EH (cell line): ENCODE measurements around the gene NEIL3.
"Not testable (repeated sequence)": the region's sequence is repeated elsewhere in the genome, so short reads cannot be mapped to it uniquely, and the experiment has no call there.

Experiments
- DNase-seq: peaks from one replicate; pipeline ENCODE4 v3.0.0-alpha.2; 2015; ENCODE audit warnings: low read depth

The NEIL3 gene

DNA sequence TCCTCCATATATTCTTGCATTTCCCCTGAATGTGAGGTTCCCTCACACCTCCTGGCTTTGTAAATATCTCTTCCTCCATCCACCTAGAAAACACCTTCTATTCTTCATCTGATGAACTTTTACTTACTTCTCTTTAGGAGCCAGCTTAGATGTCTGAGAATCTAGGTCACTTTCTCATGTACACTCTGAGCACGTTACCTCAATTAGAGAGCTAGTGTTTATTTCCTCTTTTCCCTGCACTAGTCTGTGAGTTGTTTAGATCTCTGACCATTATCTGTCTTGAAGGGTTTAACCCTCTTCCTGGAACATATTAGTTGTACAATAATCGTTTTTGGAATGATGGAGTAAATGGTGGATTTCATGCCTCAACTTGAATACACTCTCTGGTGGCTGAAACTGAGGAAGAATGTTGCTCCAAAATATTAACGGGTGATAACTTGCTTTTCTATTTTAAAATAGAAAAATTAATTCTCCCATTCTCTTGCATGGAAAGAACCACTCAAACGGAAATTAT, 8.5 kb upstream of the NEIL3 start:
- DNase-seq: no peak

DNA sequence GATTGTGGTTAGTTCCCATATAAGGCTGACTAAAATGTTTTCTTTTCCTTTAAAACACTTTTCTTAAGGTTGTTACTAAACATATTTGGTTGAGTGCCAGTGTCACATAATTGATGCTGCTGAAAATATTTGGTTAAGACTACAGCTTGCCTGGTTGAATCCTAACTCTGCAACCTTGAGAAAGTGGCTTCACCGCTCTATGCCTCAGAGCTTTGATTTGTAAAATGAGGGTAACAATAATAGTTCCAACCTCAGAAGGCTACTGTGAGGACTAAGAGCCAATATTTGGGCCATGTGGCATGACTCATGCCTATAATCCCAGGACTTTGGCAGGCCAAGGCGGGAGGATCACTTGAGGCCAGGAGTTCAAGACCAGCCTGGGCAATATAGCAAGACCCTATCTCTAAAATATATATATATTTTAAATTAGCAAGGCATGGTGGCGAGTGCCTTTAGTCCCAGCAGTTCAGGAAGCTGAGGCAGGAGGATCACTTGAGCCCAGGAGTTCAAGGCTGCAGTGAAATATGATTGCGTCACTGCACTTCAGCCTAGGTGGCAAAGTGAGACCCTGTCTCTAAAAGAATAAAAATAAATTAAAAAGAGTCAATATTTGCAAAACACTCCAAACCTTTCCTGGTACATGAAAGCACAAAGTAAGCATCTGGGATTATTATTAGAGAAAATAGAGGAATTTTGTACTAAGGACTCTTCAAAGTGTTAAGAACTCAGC, 7.1 kb upstream of the NEIL3 start:
- peak; percentile 88 for DNase-seq

DNA sequence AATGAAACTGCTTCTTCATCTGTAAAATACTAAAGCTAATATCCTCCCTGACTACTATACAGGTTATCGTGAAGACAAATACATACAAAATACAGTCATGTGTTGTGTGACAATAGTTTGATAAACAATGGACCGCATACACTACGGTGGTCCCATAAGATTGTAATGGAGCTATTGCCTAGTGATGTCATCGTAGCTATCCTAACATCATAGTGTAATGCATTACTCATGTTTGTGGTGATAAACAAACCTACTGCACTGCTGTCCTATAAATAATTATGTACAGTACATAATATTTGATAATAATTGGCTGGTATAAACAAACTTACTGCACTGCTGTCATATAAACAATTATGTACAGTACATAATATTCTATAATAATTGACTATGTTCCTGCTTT, 5.6 kb upstream of the NEIL3 start:
- no peak for DNase-seq

DNA sequence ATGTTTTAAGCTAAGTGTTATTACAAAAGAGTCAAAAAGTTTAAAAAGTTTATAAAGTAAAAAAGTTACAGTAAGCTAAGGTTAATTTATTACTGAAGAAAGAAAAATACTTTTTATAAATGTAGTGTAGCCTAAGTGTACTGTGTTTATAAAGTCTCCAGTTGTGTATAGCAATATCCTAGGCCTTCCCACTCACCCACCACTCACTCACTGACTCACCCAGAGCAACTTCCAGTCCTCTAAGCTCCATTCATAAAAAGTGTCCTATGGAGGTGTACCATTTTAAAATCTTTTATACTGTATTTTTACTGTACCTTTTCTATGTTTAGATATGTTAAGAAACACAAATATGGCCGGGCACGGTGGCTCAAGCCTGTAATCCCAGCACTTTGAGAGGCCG, 4.8 kb upstream of the NEIL3 start:
- DNase-seq: not testable (repeated sequence)

DNA sequence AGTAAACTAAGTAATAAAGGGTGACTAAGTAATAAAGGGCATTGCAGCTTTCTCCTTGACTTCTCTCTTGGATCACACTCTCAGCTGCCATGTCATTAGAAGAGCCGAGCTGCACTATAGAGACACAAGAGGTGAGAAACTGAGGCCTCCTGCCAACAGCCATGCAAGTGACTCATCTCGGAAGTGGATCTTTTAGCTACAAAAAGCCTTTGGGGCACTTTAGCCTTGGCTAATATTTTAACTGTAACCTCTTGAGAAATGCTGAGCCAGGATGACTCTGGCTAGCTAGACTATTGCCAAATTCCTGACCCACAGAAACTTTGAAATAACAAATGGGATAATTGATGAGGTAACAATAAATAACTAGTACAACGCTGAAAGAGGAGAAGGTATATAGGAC, 1.5 kb upstream of the NEIL3 start:
- DNase-seq: peak; percentile 93

DNA sequence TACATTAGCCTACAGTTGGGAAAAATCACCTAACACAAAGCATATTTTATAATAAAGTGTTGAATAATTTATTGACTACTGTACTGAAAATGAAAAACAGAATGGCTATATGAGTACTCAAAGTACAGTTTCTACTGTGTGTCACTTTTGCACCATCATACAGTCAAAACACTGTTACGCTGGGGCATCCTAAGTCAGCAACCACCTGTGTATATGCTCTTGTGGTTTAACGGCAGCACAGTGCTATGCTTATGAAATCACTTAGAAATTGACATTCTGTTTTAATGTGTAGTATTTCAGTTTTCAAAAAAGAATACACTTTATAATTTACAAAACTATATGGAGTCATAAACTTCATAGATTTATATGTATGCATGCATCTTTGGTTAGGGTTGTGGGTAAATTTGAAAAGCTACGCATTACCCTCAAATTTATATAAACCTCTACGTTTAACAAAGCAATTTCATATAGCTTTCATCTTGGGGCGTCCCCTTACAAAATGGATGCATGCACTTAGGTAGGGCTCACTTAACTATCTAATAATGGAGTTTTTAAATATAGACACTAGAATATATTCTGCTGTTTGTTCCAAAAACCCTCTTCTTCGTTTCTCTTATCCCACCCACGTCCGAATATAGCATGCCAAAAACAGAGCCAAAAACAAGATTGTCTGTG, 690 bp upstream of the NEIL3 start:
- DNase-seq: no peak

DNA sequence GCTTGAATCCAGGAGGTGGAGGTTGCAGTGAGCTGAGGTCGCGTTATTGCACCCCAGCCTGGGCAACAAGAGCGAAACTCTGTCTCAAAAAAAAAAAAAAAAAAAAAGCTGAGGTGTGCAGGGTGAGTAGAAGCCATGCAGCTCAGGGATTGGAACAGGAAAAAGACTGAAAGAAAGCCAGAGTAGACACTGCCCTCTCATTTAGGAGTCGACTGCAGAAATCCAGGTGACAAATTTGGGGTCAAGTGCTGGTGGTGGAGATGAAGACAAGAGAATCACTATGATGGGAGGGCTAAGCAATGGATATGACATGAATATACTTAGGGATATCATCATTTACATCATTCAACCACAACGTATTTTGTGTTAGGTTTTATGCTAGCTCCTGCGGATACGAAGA, 1.9 kb downstream of the NEIL3 start:
- no peak for DNase-seq

DNA sequence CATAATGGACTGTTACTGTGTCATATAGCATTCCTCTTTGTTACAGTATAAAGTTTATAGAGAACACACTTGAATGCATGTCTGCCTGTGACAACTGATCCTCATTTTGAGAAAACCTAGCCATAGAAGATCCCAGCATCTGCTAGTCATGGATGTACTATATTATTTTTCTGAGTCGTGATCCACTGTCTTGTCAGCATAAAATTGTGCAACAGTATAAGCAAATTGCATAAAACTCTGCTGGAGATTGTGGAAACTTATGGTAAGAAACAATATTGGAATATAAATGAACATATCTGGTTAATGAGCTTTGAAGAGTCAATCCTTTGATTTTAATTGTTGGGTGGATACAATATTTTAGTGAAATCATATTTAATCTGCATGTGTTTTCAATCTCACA, 3.6 kb downstream of the NEIL3 start:
- DNase-seq: peak; percentile 59

DNA sequence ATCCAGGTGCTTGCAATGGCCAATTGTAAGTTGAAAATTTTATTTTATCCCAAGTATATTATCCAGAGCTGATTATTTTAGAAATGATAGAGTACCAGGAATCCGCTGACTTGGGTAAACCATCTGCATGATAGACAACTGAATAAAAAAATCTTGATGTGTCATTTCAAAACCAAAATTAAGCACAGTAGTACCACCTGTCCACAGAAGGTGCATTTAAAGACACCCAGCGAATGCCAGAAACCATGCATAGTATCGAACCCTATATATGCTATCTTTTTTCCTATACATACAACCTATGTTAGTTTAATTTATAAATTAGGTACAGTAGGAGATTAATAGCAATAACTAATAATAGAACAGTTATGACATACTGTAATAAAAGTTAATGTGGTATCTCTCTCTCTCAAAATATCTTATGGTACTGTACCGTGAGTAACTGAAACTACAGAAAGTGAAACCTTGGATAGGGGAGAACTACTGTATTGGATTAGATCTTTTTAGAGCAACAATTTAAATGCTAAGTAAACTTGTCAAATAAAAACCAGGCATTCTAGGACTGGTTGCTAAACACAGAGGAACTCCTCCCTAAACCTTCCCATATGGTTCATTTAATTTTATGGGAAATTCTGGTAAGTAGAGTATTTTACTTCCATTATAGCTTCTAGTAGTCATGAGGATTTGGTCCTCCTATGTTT, 6.2 kb downstream of the NEIL3 start:
- peak; percentile 26 for DNase-seq

DNA sequence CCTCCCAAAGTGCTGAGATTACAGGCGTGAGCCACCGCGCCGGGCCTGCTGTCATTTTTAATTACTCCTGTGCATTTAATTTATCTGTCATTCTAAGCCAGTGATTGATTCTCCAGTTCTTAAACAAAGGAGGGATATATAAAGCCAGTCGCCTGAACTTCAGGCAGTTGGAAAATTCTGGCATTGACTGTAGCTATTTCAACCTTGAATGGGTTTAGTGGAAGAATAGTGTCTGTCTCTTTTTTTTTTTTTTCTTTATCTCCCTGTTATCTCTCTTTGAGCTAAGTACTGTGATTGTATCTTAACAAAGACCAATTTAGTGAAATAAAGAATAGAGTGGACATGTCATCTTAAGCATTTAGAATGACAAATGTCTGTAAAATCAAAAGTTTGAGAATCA, 11.0 kb downstream of the NEIL3 start:
- no peak for DNase-seq

DNA sequence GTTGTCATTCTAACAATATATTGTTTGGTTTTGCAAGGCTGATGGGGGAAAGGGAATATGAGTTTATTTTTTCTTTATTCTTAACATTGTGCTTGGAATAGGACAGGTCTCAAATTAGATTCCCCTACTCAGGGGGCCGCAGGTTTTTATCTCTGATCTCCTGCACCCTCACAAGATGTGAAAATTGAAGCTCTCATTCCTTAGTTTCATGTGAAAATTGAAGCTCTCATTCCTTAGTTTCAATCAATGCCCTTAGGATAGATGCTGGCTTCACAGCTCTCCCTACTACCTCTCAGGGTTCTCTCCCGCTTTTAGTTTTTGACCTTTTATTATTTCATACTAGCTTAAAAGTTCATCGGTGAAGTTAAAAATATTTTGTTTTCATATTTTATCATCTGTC, 12.0 kb downstream of the NEIL3 start:
- DNase-seq: no peak

DNA sequence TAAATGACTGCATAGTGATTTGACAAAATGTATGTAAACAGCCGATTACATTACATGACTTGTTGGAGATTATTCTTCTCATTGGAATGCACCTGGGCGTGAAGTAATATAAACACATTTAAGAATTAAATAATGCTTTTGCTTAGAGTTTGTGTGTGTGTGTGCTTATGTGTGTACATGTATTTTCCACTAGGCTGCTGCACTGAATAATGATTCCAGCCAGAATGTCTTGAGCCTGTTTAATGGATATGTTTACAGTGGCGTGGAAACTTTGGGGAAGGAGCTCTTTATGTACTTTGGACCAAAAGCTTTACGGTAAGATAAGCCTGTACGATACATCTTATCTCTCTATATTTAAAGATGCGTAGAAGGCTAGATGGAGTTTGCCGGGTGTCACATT, 12.6 kb downstream of the NEIL3 start:
- DNase-seq: no peak

DNA sequence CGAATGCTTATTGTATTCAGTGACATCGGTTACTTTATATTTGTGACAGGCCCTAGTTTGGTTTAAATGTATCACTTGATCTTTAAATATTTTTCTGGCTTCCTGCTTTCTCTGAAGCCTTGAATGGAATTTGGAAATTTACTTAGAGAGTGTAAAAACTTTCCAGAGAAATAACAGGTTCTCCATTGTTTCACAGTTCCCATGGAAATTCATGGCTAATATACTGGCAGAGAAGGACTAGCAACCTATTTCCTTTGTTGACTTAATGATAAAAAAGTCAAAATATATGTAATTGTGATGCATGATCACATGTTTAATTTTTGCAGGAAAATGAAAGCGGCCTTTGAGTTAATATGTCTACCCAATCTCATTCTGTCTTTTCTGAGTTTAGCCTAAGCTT, 13.2 kb downstream of the NEIL3 start:
- DNase-seq: no peak

DNA sequence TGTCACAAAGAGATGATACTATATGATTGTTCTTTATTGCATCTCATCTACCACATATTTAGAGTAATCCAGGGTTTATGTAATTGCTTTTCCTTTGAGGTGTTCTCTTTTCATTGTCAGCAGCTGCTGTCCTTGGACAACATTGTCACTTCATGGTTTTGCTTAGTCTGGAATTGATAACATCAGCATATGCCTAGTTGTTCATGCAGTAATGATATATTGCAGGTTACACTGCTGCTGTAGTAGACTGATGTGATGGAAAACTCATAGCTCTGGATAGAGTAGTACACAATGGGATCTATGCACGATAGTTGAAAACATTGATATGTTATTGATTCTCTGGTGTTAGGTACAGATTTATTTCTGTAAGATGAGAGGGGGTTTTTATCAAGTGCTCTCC, 13.7 kb downstream of the NEIL3 start:
- no peak for DNase-seq

DNA sequence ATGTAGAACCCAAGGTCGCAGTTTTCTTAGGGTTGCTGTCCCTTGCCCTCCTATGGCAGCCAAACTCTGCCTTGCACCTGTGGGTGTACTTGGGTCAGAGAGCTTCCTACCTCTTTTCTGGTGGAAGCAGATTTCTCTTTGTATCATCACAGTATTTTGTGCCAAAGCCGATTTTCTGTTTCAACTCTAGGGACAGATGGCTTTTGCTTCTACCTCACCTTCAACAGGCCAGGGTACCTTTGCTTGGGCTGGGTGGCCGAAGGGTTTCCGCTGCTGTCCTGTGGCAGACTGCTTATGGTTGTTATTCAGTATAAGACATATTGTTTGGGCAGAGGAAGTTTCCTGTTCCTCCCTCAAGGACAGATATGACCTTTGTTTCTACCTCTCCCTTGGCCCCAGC, 22.4 kb downstream of the NEIL3 start:
- no peak for DNase-seq

DNA sequence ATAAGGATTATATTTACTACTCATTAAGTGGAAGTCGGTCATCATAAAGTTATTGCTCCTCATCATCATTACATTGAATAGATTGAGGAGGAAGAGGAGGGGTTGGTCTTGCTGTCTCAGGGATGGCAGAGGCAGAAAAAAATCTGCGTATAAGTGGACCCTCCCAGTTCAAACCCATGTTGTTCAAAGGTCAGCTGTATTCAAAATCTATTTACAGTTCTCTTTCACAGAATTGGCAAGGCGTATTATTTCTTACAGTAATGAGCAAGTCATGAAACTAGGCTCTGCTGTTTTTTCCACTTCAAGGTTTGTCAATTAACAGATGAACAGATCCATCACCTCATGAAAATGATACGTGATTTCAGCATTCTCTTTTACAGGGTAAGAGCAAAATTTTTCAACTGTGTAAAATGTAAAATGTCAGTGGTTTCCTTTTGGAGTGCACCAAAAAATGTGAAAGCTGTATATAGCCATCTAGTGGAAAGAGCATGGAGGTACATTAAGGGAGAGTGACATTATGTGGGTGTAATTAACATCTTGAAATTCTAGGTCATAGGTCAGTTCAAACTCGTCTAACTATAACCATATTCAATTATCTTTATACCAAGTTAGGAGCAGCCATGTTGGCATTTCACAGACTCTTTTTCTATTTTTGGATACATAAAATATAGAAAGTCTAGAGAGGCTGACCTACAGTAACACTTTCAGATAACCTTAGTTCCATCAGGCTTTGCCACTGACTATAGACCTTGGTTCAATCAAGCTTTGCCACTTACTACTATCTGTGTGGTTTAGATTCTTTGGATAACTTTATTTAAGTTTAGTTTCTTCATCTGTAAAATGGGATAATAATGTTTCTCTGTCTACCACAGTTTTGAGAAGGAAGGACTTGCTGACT, 30.1 kb downstream of the NEIL3 start:
- peak; percentile 64 for DNase-seq

DNA sequence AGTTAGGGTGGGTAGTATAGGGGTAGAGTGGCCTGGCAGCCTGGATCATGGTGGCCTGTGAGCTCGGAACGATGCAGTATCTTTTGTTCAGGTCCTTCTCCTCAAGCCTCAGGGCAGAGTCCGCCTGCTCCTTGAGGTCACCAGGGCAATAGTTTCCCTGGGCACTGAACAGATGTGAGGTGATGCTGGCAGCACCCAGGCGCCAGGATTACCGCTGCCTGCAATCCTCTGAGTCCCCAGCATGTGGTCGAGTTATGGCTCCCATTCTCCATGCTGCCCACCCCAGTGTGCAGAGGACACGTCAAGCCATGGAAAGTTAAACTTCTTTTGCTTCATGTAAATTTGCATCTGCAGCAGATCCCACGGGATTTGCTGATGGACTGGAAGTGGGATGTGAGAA, 38.7 kb downstream of the NEIL3 start:
- DNase-seq: no peak

DNA sequence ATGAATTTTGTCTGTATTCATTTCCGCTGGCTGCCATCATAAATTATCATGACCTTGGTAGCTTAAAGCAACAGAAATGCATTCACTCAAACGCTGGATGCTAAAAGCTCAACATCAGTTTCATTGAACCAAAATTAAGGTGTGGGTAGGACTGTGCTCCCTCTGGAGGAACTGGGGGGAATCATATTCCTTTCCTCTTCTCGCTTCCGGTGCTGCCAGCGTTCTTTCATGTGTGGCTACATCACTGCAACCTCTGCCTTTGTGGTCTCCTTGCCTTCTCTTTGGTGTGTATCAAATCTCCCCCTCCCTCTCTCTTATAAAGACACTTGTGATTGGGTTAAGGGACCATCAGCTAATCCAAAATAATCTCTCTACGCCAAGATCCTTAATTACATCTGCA, 39.5 kb downstream of the NEIL3 start:
- no peak for DNase-seq

DNA sequence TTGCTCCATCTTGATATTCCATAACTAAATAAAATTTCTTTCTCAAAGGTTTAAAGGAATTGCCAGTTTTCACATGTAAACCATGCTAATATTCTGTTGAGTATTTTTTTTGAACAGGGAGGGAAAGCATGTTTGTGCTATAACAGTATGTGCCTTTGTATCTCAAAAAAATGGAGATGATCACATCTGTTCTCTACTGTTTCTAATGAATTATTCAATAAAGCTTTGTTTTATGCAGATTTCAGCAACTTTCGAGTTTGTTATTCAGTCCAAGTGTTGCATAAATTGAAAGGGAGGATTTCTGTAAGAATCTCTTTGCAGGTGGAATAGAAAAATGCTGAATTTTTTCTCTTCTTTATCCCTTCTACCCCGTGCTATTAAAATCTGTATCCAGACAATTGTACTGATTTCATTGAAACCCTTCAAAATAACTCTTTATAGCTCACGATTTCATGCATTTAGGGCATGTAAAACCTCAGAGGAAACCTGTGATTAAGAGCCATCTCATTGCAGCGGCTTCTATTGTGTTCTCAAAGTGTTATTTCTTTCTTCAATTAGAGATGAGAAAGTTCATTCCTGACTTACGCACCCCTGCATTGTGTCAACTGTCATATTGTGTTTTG, 42.1 kb downstream of the NEIL3 start:
- no peak for DNase-seq

DNA sequence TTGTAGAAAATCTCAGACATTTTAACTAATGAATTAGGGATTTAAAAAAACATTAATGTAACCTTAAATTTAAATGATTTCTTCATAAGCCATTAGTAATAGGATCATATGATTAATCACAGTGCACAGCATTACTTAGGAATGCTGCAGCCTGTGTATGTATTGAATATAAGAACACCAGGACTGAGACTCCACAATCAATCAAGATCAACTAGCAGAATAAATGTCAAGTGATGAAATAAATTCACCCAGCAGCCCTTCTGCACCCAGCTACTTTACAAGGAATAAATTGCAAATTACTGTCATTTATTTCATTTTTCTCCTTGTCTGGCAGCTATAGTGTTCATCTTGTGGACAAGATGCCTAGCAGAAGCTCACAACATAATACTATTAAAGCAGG, 46.5 kb downstream of the NEIL3 start:
- peak; percentile 6 for DNase-seq

DNA sequence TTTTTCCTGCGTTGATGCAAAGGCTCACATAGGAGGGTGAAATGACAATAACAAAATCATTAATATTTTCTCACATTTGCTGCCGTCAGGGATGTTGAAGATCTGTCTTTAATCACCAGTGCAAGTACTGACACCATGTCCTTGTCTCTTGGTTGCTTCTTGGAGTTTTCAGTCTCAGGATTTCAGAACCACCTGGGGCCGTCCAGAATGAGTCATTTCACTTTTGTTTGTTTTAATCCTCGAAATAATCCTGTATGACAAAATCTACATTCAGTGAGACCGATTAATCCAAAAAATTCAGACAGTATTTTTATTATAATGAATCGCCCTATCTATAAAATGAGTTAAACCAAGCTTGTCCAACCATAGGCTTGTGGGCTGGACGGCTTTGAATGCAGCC, 47.2 kb downstream of the NEIL3 start:
- DNase-seq: no peak

DNA sequence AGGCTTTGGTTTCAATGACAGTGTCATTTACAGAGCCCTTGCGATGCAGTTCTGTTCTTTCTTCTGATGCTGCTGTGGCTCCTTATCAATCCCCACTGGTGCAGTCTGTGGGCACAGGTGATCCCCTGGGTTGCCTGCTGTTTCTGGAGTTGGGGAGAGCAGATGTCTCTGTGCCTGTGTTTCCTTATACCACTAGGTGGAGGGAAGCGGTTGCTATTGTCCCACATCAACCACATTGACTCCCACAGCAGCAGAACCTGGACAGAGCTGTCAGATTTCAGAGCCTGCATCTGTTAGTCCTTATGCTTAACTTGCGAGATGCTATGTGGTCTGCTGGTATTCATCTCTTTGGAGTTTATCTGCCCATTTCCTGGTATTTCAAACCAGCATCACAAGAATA, 57.7 kb downstream of the NEIL3 start:
- peak; percentile 43 for DNase-seq
